GM21576 (cell line): ENCODE results near the gene SLC16A1.
"Not testable (repeated sequence)": the region's sequence is repeated elsewhere in the genome, so short reads cannot be mapped to it uniquely, and the experiment has no call there.

Experiments used
- ATAC-seq: cut with Tn5 transposase; IDR thresholded peaks from one replicate; pipeline ENCODE4 v1.9.1; 2021; ENCODE audit warnings: mild to moderate bottlenecking, moderate library complexity; ENCODE audit not compliant: unreplicated experiment

Gene SLC16A1

DNA sequence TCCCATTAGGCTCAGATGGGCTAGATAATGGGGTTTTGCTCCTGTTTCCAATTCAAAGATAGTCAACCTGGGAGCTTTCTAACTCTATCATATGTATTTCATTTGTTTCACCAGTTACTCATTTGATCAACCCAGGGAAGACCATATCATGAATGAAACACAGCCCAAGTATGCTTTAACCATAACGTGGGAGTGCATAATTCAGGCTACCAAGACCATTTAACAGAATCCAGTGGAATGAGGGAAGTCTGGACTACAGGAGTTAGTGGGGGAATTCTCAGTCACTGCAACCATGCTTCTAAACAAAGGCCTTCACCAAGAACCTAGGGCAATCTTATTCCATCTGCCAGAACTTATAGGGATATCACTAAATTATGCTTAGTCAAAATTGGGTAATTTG, 15.0 kb upstream of the SLC16A1 start:
- no peak for ATAC-seq

DNA sequence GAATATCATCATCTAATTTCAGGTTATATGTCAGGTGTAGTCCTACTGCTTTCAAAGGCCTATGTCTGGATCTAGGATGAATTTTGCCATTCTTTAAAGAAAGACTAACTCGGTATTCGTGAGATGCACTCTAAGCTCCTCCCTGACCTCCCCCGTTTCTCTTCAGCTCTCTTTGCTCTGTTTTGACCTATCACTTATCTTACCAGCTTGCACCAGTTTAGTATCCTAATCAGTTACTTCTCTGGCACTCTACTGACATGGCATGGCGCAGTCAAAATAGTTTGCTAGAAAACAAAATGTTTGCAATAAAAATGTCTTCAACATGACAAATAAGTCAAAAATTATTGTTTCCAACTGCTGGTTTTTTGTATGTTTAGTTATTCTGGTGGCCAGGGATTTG, 8.4 kb upstream of the SLC16A1 start:
- ATAC-seq, result no peak

DNA sequence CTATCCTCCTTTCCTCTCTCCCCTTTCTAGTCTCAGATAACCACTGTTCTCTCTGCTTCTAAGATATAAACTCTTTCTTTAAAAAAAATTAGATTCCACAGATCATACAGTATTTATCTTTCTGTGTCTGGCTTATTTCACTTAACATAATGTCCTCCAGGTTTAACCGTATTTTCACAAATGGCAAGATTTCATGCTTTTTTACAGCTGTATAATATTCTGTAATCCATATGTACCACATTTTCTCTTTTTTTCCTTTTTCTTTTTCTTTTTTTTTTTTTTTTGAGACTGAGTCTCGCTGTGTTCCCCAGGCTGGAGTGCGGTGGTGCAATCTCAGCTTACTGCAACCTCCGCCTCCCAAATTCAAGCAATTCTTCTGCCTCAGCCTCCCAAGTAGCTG, 5.1 kb upstream of the SLC16A1 start:
- ATAC-seq, result no peak

DNA sequence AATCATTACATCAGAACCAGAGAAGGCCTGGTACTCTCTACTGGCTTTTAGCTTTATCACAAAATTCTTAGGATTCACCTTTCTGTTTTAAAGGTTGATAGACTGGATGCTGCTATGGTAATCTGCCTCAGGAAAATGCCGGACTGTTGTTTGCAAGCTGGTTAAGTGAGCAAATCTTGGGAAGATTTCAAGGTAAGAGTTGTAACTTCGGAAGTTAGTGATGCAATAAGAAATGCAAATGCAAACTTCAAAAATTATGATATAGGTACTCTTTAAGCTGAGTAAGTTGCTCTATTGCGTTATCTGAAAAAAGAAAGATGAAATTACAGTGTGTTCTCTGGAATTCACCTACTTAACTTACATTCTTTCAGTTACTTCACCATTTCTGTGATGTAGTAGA, 4.4 kb upstream of the SLC16A1 start:
- no peak for ATAC-seq

DNA sequence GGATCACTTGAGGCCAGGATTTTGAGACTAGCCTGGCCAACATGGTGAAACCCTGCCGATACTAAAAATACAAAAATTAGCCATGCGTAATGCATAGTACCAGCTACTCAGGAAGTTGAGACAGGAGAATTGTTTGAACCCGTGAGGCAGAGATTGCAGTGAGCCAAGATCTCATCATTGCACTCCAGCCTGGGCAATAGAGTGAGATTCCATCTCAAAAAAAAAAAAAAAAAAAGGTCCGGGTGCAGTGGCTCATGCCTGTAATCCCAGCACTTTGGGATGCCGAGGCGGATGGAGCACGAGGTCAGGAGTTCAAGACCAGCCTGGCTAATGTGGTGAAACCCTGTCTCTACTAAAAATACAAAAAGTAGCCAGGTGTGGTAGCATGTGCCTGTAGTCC, 2.2 kb upstream of the SLC16A1 start:
- ATAC-seq, result not testable (repeated sequence)

DNA sequence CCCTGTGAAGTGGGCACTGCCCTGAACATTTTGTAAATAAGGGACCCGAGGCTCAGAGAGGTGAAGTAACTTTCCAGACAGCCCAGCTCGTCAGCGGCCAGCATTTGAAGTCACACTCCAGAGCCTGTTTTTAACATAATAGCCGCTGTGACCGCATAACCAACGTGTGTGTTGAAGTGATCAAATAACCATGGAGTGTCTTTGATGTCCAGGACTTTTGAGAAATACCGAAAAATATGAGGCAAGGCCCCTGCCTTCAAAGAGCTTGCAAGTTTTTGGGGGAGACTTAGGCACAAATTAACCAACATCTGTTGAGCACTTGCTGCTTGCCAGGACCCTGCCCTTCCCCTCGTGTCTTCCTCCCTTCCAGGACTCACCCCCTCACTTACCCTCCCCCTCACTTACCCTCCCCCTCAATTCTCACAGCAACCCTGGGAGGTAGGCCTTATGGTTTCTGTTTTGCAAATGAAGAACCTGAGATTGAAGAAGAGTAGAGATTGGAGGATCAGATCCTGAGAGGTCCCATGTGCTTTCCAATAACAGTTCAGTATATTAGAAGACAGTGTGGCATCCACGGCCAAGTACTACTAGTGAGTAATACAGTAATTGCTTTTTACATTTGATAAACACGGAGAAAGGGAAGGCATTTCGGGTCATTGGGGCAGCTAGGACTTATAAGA, 1.3 kb upstream of the SLC16A1 start:
- peak; percentile 55 for ATAC-seq

DNA sequence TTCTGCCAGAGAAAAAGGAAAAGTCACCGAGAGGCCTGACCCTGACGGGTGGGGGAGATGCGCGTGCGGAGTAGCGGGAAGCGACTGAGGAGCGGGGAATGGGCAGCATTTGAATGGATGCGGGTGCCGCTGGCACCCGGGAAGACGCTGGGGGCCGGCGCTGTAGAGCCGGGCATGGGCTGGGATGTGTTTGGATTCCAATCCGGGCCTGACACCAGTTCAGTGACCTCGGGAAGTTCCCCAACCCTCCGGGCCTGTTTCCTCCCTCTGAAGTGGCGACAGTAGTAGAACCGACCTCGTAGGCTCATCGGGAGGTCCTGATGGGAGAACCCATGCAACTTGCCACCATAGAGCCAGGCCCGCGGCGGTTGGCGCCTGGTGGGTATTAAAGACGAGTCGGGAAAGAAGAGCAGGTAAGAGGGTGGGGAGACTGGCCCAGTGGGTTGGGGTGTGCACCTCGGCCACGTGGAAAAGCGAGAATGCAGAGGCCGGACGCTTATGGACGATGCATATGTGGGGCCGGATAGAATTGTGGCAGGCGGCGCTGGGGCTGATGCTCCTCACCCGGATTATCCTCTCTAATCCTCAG, 642 bp upstream of the SLC16A1 start:
- ATAC-seq, result peak; percentile 5

DNA sequence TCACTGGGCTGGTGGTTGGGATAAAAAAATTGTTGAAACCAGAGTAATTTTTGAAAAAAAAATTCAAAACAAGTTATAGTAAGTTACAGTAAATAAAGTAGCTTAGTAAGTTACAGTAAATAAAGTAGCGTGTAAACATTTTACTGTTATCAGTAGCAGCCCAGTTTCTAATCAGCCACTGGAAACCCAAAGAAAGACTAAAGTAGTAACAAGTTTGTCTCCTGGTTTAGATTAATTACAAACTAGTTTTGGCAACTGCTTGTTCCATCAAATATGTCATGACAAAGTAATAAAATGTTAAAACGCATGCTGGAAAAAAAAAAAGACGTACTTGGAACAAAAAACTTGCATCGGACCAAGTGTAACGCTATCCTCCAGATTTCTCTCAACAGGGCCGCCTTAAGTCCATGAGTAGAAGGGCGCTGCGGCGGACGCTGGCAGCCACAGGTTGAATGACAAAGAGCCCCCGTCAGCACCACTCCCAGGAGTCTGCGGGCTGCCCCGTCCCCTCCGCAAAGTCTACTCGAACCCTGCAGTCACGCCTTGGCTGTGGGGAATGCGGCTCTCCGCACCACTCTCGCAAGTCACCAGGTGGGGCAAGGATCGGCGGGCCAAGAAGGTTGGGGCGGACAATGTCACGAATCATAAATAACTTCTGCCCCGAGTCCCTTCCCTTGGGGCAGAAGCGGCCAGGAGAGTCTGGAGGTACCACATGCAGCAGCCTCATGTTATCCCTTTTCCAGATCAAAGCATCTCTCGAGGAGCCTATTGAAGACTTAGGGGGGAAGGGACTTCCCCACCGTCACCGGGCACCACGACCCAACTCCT, 837 bp downstream of the SLC16A1 start:
- peak; percentile 24 for ATAC-seq

DNA sequence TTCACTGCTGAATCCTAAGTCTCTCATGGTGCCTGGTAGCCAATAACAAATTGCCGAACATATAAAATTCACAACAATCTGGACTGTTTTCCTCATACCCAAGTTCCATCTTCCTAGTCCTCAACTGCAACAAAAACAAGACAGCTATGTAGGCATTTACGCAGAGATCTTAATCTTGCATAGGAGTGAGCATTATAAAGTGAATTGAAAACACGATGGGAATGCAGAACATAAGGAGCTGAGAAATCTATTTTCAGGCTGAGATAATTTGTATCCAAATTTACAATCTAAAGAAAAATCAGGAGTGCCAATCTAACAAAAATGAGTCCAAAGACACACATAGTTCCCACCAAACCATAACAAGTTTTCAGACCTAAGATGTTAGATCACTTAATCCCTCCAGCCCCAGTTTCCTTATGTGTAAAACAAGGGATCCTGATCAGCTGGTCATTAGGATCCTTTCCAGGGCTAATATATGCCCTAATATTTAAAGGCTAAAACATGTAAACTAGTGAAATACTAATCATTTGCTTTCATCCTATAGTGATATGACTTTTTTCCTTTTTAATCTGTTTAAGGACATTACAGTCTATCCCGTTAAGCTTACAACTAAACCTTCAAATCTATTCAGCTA, 1.9 kb downstream of the SLC16A1 start:
- ATAC-seq, result no peak

DNA sequence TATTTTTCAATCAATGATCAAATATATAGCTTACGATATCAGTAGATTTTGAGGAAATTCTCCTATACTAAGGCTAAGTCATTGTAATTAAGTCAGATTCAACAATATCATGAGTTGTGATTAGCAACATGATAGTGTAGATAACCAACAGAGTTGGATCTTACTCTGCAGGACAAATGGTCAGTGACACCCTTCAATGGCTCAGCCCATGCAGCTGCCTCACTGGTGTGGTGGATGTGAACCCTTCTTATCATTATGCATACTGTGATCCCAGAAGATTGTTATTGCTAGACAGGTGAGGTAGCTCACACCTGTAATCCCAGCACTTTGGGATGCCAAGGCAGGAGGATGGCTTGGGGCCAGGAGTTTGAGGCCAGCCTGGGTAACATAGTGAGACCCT, 5.6 kb downstream of the SLC16A1 start:
- no peak for ATAC-seq

DNA sequence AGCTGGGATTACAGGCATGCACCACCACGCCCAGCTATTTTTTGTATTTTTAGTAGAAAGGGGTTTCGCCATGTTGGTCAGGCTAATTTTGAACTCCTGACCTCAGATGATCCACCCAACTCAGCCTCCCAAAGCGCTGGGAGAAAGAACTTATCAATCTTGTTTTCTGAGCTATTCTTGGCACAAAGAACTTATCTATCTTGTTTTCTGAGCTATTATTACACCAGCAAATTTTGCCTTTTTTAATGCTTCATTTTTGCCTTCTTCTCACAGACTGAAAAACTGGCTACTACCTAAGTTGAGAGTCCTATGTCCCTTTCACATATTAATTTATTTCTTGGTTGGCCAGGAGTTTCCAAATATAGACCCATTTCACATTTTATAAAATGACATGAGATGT, 9.3 kb downstream of the SLC16A1 start:
- no peak for ATAC-seq

DNA sequence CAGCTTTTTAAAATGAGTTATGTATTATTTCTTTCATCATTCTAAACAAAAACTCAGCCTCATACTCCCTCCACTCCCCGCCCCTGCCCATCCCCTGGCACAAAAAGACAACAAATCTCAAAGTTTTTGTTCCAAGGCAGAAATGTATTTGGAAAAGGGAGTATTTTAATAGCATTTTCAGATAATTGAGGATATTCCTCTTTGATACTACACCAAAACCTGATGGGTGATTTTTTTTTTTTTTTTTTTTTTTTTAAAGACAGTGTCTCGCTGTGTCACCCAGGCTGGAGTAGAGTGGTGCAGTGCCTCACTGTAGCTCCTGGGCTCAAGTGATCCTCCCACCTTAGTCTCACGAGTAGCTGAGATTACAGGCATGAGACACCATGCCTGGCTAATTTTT, 16.2 kb downstream of the SLC16A1 start:
- no peak for ATAC-seq

DNA sequence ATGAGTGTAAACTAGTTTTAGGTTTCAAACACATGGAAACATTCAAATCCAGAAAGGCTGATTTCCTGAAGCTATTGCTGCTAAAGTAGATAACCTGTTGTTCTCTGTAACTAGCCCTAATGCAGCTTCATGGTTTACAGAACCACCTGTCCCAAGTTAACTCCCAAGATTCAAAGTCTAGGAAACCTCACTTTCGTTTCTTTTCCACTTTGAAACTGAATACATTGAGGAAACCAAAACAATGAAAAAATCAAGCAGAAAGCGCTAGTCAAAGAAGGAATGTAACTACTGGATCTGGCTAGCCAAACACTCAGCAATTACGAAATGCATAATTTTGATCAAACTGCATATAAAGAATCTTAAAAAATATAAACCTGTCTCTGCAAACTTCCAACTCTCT, 17.8 kb downstream of the SLC16A1 start:
- ATAC-seq, result no peak

DNA sequence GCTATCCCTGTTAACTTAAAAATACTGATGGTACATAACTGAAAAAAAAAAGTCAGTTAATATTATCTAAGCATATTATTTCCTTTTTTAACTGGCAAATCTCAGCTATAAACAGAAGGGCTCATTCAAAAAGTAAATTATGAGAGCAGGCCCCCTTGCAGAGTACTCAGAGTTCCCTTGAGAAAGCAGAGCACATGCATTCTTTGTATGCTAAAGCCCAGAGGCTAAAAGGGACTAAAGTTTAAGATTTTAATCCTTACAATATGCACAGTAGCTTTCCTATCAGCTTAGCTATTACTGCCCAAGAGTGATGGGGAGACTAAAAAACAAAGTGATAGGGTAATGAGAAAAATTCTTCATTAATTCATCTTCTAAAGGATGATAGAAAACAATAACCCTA, 18.5 kb downstream of the SLC16A1 start:
- ATAC-seq, result no peak

DNA sequence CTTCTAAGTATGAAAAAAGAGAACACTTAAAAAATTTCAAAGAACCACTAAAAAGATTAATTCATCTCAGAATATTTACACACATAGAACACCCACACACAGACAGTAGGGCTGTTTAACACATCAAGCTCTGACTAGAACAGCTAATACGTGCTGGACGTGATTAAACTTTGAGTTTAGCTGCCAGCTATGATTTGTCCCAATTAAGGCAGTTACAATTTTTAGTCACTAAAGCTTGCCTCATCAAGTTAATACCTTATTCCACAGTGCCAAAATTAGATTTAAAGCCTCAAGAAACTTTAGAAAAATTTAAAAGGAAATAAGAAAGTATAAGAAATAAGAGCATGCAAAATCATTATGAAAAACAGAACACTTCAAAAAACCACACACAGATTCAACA, 18.9 kb downstream of the SLC16A1 start:
- no peak for ATAC-seq

DNA sequence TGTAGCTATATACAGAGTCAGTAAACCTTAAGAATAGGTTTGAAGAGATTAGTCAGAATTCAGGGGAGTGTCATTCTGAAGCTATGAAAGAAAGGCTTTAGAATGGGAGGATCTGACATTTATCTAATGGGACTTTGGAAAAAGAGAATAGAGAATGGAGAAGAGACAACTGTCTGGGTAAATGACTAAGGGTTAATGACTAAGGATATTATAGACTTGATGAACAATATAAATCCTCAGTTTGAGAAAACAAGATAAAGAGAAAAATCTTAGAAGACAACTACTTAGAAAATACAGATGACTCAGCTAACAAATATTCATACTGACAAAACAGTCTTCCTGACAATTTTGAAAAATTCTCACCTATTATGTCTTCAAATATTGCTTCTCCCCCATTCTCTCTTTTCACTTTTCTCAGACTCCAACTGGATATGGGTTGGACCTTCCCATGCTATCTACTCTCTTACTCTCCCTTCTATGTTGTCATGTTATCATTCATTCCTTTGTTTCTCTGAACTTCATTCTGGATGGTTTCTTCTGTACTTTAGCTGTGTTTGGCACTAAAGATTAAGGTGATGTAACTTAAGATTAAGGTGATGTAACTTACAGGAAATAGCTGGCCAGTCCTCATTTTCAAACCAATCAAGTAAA, 20.4 kb downstream of the SLC16A1 start:
- no peak for ATAC-seq

DNA sequence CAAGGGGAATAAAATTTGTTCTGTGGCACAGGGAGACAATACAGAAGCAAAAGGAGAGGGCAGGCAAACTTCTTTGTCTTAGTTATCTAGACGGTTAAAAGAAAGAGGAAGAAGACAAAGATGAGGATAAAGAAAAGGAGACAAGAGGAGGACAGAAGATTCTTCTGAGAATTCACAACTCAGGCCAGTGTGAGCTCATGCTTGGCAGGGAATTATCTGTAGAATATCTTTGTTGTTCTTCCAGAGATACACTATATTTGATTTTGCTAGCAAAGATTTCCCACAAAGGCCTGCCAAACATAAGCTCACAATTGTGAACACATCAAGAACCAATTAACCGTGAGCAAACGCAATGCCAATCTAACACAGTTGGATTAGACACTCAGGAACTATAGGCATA, 21.4 kb downstream of the SLC16A1 start:
- ATAC-seq, result no peak

DNA sequence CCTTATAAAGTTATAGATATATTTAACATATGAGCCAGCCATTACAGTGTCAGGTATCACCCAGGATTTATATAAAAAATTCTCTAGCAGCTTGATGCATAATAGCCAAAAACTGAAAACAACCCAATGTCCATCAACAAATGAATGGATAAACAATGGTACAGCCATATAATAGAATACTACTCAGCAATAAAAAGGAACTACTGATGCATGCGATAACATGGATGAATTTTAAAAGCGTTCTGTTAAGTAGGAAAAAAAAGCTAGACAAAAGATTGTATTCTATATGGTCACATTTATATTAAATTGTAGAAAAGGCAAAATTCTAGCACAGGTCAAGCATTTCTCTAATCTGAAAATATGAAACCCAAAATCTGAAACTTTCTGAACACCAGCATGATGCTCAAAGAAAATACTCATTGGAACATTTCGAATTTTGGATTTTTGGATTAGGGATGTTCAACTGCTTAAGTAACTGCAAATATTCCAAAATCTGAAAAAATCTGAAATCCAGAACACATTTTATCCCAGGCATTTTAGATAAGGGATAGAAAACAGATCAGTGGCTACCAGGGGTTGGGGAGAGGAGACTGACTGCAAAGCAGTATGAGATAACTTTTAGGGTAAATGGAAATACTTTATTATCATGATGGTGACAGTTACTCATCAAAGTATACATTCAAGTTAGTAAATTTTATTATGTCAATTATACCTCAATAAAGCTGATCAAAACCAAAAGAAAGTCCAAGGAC, 22.0 kb downstream of the SLC16A1 start:
- no peak for ATAC-seq

DNA sequence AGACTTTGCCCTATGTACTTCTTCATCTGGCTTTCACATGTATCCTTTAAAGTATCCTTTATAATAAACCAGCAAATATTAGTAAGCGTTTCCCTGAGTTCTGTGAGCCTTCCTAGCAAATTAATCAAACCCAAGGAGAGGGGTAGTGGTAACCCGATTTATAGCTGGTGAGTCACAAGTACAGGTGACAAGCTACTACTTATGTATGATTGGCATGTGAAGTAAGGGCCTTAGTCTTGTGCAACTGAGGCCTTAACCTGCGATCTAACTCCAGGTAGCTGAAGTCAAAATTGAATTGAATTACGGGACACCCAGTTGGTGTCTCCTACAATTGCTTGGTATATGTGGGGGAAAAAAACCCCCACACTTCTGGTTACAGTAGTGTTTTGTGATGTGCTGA, 26.0 kb downstream of the SLC16A1 start:
- no peak for ATAC-seq

DNA sequence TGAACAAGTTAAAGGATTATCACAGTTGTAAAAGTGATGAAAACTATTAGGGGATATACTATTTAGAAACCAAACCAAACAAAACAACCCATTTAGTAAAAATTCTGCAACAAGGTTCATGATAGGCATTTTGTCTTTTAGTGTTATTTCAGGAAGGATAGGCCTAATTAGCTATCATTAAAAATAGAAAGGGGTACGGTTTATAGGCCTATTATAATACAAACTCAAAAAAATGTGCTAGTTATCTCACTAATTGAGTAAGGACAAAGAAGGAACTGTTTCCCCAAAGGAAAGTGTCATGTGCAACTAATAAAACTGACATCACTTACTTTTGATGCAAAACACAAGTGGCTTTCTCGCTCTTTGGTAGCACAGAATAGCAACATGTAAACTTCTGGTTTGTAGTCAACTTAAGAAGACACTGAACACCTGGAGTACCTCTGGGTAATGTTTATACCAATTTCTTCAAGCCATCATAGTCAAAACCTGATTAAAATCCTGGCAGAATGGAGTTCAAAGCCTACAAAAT, 28.5 kb downstream of the SLC16A1 start:
- ATAC-seq, result no peak
